Measurements from ENCODE around the gene ADGRD2. TPM values are rescaled to one million over a fixed set of nuclear protein-coding genes. Genes with fewer than 3 reads are reported as not detected.

The ADGRD2 gene
- total RNA-seq, 1 donor from 2014 or later = not detected

DNA sequence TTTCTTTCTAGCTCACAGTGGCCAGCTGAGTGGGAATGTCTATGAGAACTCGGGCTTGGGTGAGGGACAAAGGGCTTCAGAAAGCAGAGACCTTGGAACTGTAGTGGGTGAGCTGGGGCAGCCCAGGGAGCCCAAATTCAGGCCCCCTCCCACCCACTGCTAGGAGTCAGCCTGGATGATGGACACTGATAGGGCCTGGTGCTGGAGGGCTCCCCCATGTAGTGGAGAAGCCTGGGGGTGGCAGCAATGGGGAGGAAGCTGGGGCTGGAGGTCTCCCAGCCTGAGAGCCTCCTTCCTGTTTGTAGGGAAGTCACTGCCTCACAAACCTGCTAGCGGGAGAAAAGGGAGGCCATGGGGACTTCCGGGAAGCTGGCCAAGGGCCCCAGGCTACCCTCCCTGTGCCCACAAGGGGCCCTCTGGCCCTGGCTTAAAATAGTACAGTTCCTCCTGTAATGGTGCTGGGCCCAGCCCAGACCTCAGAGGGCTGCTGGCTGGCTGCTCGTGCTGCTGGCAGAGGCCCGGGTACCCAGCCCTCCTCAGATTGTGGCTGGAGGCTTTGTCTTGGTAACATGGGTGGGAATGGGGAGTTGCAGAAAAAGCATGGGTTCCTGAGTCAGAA lies 63.2 kb downstream of the ADGRD2 start:
- DNase-seq = no peak

DNA sequence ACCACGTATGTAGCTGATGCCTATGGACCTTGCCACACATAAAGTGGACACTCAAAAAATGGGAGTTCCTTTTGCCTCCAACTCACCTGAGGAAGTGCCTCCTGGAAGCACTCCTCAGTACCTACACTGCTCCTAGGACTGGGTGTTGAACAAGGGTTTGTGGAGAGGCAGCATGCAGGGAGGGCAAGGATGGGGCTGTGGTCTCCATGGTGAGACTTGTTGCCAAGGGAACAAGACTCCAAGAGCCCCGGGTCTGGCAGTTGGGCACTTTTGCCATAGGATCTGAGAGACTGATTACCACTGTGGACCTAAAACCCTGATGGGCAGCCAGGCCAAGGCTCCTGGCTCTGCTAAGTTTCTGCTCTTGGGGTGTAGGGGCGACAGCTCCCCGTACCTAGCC lies 63.9 kb downstream of the ADGRD2 start:
- no peak for DNase-seq

DNA sequence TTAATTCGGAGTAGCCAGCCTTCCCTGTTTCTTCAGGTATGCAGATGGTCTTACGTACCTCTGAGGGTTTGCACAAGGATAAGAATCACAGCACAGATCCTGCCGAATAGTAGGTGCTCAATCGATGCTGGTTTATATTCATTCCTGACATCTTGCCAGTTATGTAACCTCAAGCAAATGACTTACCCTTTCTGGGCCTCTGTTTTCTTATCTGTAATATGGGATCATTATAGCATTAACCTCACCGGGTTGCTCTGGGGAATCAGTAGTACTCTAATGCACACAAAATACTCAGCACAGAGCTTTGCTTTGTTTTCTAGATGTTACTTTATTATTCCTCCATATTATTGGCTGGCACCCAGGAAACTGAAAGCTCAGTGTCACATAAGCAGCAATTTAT lies 64.6 kb downstream of the ADGRD2 start:
- no peak for DNase-seq

DNA sequence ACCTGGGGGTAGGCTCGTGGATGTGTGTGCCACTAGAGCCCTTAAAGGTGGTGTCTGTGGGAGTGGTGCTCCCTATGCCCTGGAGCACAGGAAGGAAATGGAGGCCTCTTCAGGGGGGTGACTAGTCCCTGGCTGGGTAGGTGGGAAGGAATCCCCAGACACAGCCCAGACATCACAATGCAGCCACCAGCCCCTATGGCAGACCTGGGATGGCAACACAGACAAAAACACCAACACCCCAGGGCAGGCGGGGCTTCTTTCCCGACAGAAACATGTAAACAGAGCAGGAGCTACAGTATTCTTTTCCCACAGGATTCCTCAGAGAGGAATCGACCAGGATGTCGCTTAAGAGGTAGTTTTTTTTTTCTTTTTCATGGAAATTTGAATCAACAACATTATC lies 67.3 kb downstream of the ADGRD2 start:
- DNase-seq = no peak

DNA sequence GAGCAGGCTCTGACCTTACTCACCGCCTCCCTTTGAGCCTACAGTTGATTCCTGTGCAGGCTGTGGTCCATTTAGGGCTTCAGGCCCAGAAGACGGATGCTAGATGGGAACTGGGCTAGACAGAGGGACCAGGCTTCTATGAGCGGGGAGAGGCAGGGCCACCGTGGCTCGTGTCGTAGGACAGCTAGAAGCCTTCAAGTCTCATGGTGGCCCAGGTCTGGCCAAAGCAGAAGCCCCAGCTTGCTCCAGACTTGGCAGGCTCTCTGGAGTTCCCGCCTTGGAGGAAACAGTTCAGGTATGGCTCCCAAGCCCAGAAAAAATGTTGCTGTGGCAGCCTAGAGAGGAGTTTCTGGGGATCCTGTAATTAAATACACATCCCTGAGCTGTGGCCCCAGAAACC lies 67.9 kb downstream of the ADGRD2 start:
- DNase-seq = no peak

DNA sequence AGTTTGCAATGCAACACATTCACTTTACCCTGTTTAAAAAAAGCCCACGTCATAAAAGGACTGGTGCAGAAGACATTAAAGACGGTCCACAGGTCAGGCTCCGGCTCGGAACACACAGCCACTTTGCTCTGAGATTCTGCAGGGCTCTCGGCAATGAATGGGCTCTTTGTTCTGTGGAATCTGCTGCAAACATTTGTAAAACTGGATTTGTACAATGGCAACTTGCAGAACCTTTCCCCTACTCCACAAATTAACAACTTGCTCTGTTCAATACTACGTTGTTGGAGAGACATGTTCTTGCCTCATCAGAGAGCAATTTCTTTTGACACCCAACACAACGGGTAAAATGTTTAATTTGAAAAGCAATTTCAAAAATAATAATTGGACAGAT lies 70.0 kb downstream of the ADGRD2 start:
- no peak for DNase-seq

DNA sequence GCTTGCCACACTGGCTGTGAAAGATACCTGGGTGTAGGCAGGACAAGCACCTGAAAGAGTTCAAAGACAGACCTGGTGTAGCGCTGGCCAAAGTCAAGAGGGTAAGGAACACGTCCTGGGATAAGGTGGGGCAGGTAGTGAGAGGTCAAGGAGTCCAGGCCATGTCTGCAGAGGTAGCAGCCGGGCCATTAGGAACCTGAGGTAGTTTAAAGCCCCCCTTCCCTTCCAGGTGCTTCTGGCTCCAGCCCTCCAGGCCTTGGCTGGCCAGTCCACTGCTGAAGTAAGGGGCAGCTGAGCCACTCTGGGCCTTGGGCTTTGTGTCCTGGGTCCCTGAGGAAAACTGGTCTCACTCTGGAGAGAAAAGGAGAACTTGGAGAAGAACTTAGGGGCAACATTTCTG lies 70.9 kb downstream of the ADGRD2 start:
- DNase-seq = no peak

DNA sequence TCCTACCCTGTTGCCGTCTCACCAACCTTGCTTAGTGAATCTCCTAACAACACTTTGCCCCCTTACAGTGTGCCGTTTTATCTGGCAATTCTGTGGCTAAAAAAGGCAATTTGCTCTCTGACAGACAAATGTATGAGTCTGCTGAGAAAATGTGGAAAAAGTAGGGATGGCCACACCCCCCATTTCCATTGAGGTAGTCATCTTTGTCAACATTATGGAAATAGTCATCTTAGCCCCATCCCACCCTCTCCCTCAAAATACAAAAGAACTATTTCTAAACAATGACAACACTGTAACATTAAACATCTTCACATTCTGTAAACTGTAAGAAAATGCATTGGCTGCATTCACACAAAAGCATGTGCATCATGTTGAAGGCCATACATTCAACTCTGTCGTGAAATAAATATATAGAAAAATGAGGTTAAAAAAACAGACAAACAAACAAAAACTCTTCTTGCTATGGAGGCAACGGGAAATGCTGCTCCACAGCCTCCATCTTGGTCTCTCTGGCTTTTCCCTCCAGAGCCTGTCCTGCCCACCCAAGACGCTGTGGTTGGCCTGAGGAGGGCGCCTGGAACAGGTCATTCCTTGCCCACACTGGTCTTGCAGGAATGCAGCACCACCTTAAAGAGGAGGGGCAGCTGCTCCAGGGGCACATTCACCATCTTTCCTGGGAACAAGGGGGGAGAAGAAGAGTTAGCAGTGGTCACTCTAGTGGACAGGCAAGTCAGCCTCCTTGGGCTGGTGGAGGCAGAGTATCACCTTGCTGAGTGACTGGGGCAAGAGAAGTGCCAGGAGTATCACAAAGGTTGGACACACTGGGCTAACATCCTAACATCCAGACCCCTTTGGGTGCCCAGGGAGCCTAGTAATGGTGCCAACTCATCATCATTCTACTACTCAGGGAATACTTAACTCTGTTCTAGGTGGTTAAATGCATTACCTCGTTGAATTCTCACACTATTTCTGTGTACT lies 72.2 kb downstream of the ADGRD2 start:
- DNase-seq = no peak

DNA sequence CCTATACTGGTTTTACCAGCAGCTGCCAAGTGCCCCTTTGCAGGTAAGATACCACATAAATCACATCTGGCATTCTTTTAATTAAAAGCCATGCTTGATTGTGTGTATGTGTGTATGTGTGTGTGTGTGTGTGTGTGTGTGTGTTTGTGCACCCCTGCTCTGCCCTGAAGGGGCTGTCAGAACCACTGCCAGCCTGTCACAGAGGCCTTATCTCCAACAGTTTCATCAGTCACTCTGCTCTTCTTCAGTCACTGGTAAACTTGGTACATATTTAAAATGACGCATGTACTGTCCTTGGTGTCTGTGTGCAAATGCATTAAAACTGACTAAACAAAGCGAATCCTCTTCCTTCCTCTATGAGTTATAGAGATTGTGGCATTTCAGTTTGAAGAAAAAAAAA lies 75.9 kb downstream of the ADGRD2 start:
- DNase-seq = no peak

DNA sequence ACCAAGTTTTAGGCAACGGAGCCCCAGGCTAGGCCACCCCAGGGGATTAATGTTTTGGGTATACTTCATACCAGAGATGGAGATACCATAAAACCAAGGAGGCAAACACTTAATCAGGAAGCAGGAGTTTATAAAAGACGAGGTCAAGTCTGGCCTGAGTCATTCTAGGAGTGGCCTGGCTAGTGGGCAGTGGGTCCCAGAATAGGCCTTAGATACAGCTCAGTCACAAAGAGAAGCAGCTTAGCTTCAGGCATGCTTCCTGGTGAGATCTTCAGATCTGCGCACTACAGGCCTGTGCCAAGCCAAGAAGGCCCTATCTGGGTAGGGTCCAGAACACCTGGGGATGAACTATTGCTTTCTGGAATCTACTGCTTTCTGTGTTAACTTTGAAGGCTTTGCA lies 77.5 kb downstream of the ADGRD2 start:
- DNase-seq = no peak

Other genes with a start within 250 kb of the ADGRD2 start
- 18.7 and 25.6 TPM in 2 replicates for gene NEK6, start 192.5 kb upstream of the ADGRD2 start, total RNA-seq
- 180 and 183 TPM in 2 replicates for gene PSMB7, start 35.0 kb upstream of the ADGRD2 start, total RNA-seq
- not detected in 2 replicates for gene NR5A1, start 56.9 kb downstream of the ADGRD2 start, total RNA-seq

Measured in dermis blood vessel endothelial cell (primary cell).